GM12878 (cell line): ENCODE data around the gene RIPOR1. TPM values are rescaled to one million over a fixed set of nuclear protein-coding genes. Genes with fewer than 3 reads are reported as not detected.

Experiments
- BRCA1 ChIP-seq: IDR thresholded peaks from 2 replicates; pipeline ENCODE4 v1.6.1; 2011; ENCODE audit warnings: low read depth, low read length, improper control_type of control experiment
- EED ChIP-seq: sonication (generic); IDR thresholded peaks from 2 replicates; pipeline ENCODE4 v1.6.1; 2016; ENCODE audit warnings: antibody characterized with exemption, low read depth
- EGR1 ChIP-seq, 2 experiments: IDR thresholded peaks; 1 replicate in 1 of 2; 2 replicates in 1 of 2; pipeline ENCODE4 v1.6.1; 2011 to 2012; ENCODE audit warnings: low read depth in 2 of 2, low read length in 2 of 2, borderline replicate concordance in 1 of 2, mild to moderate bottlenecking in 1 of 2, moderate library complexity in 1 of 2
- HDAC2 ChIP-seq: fragments of 200-600 bp; sonication (generic); IDR thresholded peaks from 2 replicates; pipeline ENCODE4 v1.6.1; 2017
- KDM1A ChIP-seq: fragments of 200-600 bp; sonication (generic); IDR thresholded peaks from 2 replicates; pipeline ENCODE4 v1.6.1; 2016; ENCODE audit warnings: borderline replicate concordance
- MEF2B ChIP-seq: fragments of 450-650 bp; IDR thresholded peaks from 2 replicates; pipeline ENCODE4 v1.6.1; 2018; ENCODE audit warnings: mild to moderate bottlenecking, moderate library complexity; ENCODE audit not compliant: partially characterized antibody, poor library complexity, severe bottlenecking
- MTA2 ChIP-seq: fragments of 450-650 bp; IDR thresholded peaks from 2 replicates; pipeline ENCODE4 v1.6.1; 2016; ENCODE audit warnings: low read depth, mild to moderate bottlenecking, moderate library complexity
- PML ChIP-seq: IDR thresholded peaks from 2 replicates; pipeline ENCODE4 v1.6.1; 2012; ENCODE audit warnings: low read length, inconsistent platforms
- POLR2A ChIP-seq: IDR thresholded peaks from 2 replicates; pipeline ENCODE4 v1.6.1; 2011; ENCODE audit warnings: low read depth, mild to moderate bottlenecking, low read length
- RBBP5 ChIP-seq: fragments of 200-600 bp; sonication (generic); conservative IDR thresholded peaks from 2 replicates; pipeline ENCODE4 v1.6.1; 2016
- RUNX3 ChIP-seq: IDR thresholded peaks from 2 replicates; pipeline ENCODE4 v1.6.1; 2012; ENCODE audit warnings: low read length, inconsistent platforms
- SREBF1 ChIP-seq: IDR thresholded peaks from 2 replicates; pipeline ENCODE4 v1.6.1; 2012; ENCODE audit warnings: mild to moderate bottlenecking, low read length
- SRF ChIP-seq, 2 experiments: IDR thresholded peaks; 2 replicates each; pipeline ENCODE4 v1.6.1; 2011; ENCODE audit warnings: low read depth in 2 of 2, low read length in 2 of 2, mild to moderate bottlenecking in 1 of 2, moderate library complexity in 1 of 2
- SUPT20H ChIP-seq: IDR thresholded peaks from 2 replicates; pipeline ENCODE4 v1.6.1; 2011; ENCODE audit warnings: low read depth, mild to moderate bottlenecking, low read length, moderate library complexity, borderline replicate concordance; ENCODE audit not compliant: control insufficient read depth
- YY1 ChIP-seq: IDR thresholded peaks from 2 replicates; pipeline ENCODE4 v1.6.1; 2011; ENCODE audit warnings: low read depth, mild to moderate bottlenecking, low read length
- ZBTB40 ChIP-seq: fragments of 450-650 bp; IDR thresholded peaks from 2 replicates; pipeline ENCODE4 v1.6.1; 2016; ENCODE audit warnings: mild to moderate bottlenecking, moderate library complexity, borderline replicate concordance
- ZNF274 ChIP-seq: IDR thresholded peaks from one replicate; pipeline ENCODE4 v1.8.0; 2011; ENCODE audit not compliant: insufficient read length, insufficient read depth
- polyA plus RNA-seq, 11 experiments: library from polyadenylated mRNA; depleted of rRNA in 4 of 11; unstranded in 6 of 11; stranded (reverse) in 5 of 11; fragments of >200 nt; fragmentation: Nextera tagmentation in 4 of 11; fragmentation: Illumina TruSeq in 1 of 11; extraction: Ambion mirVana in 4 of 11; extraction: Trizol in 1 of 11; gene quantifications; 1 replicate in 1 of 11; 2 replicates in 10 of 11; pipeline versions ENCODE4 v1.2.1 to v1.2.3, GENCODE V29; 2011 to 2016; ENCODE audit warnings: inconsistent platforms in 2 of 11, missing spikeins in 2 of 11, low read depth in 1 of 11
- total RNA-seq, 4 experiments: library from RNA; depleted of rRNA in 3 of 4; stranded (reverse); fragments of >200 nt in 3 of 4; fragmentation: Illumina TruSeq in 1 of 4; extraction: Trizol in 1 of 4; gene quantifications; 2 replicates each; pipeline versions ENCODE4 v1.2.1 to v1.2.3, GENCODE V29; 2013 to 2021
- TF ChIP-seq, protein P1 (sequence below): fragments of 450-650 bp; IDR thresholded peaks from 2 replicates; pipeline ENCODE4 v1.6.1; 2014; ENCODE audit warnings: mild to moderate bottlenecking
- TF ChIP-seq, protein P2 (sequence below): IDR thresholded peaks from 2 replicates; pipeline ENCODE4 v1.6.1; 2012; ENCODE audit warnings: low read depth, low read length, improper control_type of control experiment
- TF ChIP-seq, protein P3 (sequence below): fragments of 450-650 bp; IDR thresholded peaks from 2 replicates; pipeline ENCODE4 v1.6.1; 2018; ENCODE audit warnings: borderline replicate concordance, mild to moderate bottlenecking; ENCODE audit not compliant: partially characterized antibody
- TF ChIP-seq, protein P4 (sequence below): IDR thresholded peaks from 2 replicates; pipeline ENCODE4 v1.6.1; 2011; ENCODE audit warnings: low read depth, low read length, improper control_type of control experiment, borderline replicate concordance

RIPOR1 gene
- total and polyA plus RNA-seq, 10 of the 15 experiments (the other 5 are each of a cell fraction or from before 2014, with no cell fraction given): 0.13 to 28.5 (median 7.0) TPM

- TF ChIP-seq PML (peak; percentile 86; the same call in 1 of the 2 replicates), POLR2A (peak; percentile 86), RBBP5 (no peak), MEF2B (no peak), SRF (IDR thresholded peaks at IDR 0.05; ENCODE audit: low read depth in 2 of 2, low read length in 2 of 2) (peak in 1 of 2 experiments; percentile 20; a peak in 1 of 4 replicates), ZNF274 (no peak), HDAC2 (no peak), YY1 (peak; percentile 68; the same call in 1 of the 2 replicates), EED (no peak), KDM1A (no peak), SUPT20H (no peak), ZBTB40 (peak; percentile 32; the same call in 1 of the 2 replicates), RUNX3 (peak; percentile 71), SREBF1 (peak; percentile 71; the same call in 1 of the 2 replicates), MTA2 (no peak), EGR1 (IDR thresholded peaks at IDR 0.05; ENCODE audit: borderline replicate concordance in 1 of 2, low read depth in 2 of 2, low read length in 2 of 2) (peak; percentile 85 to 90), BRCA1 (no peak)
- TF ChIP-seq, protein P1, sequence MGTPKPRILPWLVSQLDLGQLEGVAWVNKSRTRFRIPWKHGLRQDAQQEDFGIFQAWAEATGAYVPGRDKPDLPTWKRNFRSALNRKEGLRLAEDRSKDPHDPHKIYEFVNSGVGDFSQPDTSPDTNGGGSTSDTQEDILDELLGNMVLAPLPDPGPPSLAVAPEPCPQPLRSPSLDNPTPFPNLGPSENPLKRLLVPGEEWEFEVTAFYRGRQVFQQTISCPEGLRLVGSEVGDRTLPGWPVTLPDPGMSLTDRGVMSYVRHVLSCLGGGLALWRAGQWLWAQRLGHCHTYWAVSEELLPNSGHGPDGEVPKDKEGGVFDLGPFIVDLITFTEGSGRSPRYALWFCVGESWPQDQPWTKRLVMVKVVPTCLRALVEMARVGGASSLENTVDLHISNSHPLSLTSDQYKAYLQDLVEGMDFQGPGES: 0 out of 2 replicates have a peak, but pooled peaks have one; percentile 45
- TF ChIP-seq, protein P2, sequence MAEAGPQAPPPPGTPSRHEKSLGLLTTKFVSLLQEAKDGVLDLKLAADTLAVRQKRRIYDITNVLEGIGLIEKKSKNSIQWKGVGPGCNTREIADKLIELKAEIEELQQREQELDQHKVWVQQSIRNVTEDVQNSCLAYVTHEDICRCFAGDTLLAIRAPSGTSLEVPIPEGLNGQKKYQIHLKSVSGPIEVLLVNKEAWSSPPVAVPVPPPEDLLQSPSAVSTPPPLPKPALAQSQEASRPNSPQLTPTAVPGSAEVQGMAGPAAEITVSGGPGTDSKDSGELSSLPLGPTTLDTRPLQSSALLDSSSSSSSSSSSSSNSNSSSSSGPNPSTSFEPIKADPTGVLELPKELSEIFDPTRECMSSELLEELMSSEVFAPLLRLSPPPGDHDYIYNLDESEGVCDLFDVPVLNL: no peak; the same call in 1 of the 2 replicates
- TF ChIP-seq, protein P3, sequence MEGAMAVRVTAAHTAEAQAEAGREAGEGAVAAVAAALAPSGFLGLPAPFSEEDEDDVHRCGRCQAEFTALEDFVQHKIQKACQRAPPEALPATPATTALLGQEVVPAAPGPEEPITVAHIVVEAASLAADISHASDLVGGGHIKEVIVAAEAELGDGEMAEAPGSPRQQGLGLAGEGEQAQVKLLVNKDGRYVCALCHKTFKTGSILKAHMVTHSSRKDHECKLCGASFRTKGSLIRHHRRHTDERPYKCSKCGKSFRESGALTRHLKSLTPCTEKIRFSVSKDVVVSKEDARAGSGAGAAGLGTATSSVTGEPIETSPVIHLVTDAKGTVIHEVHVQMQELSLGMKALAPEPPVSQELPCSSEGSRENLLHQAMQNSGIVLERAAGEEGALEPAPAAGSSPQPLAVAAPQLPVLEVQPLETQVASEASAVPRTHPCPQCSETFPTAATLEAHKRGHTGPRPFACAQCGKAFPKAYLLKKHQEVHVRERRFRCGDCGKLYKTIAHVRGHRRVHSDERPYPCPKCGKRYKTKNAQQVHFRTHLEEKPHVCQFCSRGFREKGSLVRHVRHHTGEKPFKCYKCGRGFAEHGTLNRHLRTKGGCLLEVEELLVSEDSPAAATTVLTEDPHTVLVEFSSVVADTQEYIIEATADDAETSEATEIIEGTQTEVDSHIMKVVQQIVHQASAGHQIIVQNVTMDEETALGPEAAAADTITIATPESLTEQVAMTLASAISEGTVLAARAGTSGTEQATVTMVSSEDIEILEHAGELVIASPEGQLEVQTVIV: peak; percentile 92
- TF ChIP-seq, protein P4, sequence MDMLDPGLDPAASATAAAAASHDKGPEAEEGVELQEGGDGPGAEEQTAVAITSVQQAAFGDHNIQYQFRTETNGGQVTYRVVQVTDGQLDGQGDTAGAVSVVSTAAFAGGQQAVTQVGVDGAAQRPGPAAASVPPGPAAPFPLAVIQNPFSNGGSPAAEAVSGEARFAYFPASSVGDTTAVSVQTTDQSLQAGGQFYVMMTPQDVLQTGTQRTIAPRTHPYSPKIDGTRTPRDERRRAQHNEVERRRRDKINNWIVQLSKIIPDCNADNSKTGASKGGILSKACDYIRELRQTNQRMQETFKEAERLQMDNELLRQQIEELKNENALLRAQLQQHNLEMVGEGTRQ: peak; percentile 100
Measured at GRCh38 chr16:67480833-67481560, 47.6 kb upstream of the RIPOR1 start, which contains the start of gene ATP6V0D1 (continued).
